Thyroid gland (tissue), 4 donors: ENCODE measurements around the gene TRIP12.

Experiments
- POLR2A ChIP-seq, 2 donors: fragments of 450-650 bp; IDR thresholded peaks; one replicate each; pipeline ENCODE4 v1.6.1; 2017; ENCODE audit warnings: antibody characterized with exemption in 2 of 2, mild to moderate bottlenecking in 2 of 2, moderate library complexity in 1 of 2
- TF ChIP-seq, protein P1 (sequence below), 6 experiments: fragments of 200-600 bp in 3 of 6; fragments of 450-650 bp in 3 of 6; sonication (generic) in 3 of 6; IDR thresholded peaks; one replicate each; pipeline ENCODE4 v1.5.1; 2016 to 2019; ENCODE audit warnings: antibody characterized with exemption in 6 of 6, mild to moderate bottlenecking in 2 of 6, inconsistent platforms in 1 of 6, moderate library complexity in 1 of 6

DNA sequence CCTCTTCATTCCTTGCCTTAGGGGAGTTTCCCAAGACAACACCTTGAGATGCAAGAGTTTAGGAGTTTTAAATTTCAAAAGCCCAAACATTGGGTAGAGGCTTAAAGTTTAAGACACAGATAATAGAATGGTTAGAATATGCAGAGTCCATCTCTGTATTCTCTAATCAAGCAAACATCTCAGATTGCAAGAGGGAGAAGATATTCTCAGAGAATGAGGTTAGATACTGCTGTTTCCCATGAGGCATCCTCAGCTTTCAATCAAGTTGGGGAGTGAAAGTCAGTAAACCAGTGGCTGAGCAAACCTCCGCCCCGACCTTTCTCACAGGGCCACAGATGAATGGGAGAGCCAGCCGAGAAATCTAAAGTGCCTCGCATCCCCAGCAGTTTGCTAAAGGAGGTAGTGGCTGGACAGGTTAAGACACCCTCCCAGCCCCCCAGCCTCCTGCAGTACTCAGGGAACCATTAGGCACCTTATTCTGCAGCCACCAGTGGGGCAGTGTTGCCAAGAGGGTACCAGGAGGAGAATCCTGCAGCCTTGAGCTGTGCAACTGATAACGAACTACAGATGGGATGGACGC lies 30.5 kb upstream of the TRIP12 start:
- TF ChIP-seq, protein P1, sequence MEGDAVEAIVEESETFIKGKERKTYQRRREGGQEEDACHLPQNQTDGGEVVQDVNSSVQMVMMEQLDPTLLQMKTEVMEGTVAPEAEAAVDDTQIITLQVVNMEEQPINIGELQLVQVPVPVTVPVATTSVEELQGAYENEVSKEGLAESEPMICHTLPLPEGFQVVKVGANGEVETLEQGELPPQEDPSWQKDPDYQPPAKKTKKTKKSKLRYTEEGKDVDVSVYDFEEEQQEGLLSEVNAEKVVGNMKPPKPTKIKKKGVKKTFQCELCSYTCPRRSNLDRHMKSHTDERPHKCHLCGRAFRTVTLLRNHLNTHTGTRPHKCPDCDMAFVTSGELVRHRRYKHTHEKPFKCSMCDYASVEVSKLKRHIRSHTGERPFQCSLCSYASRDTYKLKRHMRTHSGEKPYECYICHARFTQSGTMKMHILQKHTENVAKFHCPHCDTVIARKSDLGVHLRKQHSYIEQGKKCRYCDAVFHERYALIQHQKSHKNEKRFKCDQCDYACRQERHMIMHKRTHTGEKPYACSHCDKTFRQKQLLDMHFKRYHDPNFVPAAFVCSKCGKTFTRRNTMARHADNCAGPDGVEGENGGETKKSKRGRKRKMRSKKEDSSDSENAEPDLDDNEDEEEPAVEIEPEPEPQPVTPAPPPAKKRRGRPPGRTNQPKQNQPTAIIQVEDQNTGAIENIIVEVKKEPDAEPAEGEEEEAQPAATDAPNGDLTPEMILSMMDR (IDR thresholded peaks at IDR 0.05) = no peak
- no peak for TF ChIP-seq POLR2A (IDR thresholded peaks at IDR 0.05)
